NCI-H510A treated with DMSO at 0.1 percent for 48 hours (cell line): ENCODE results near the gene SLC9C2.
"Not testable (repeated sequence)": the region's sequence is repeated elsewhere in the genome, so short reads cannot be mapped to it uniquely, and the experiment has no call there.

Experiments
- DNase-seq: peaks from one replicate; lab custom pipeline; 2025; lab: John Stamatoyannopoulos, UW

SLC9C2 gene

GRCh38 chr1:173481195-173481772 lies 121.6 kb downstream of the SLC9C2 start:
- DNase-seq: no peak

GRCh38 chr1:173479649-173480048 lies 123.2 kb downstream of the SLC9C2 start:
- DNase-seq: no peak

- DNase-seq: peak; percentile 49
These were observed 124.7 kb downstream of the SLC9C2 start for GRCh38 chr1:173478094-173478674.

- DNase-seq: peak; percentile 91
These were observed 125.4 kb downstream of the SLC9C2 start, which contains the start of gene PRDX6 for GRCh38 chr1:173477286-173478093. TSS of gene PRDX6 (plus strand) at chr1:173477335. CDS start at chr1:173477398, 63 bp downstream.

GRCh38 chr1:173476665-173477285 lies 126.1 kb downstream of the SLC9C2 start:
- DNase-seq: peak; percentile 91

GRCh38 chr1:173476197-173476664 lies 126.6 kb downstream of the SLC9C2 start:
- no peak for DNase-seq

- DNase-seq: no peak
These were observed 127.2 kb downstream of the SLC9C2 start for GRCh38 chr1:173475564-173476196.

GRCh38 chr1:173474780-173475421 lies 128.0 kb downstream of the SLC9C2 start:
- not testable (repeated sequence) for DNase-seq

GRCh38 chr1:173474097-173474779 lies 128.6 kb downstream of the SLC9C2 start:
- DNase-seq: no peak

- DNase-seq: no peak
These were observed 129.3 kb downstream of the SLC9C2 start for GRCh38 chr1:173473599-173474011.

GRCh38 chr1:173470608-173471007 lies 132.3 kb downstream of the SLC9C2 start:
- no peak for DNase-seq

GRCh38 chr1:173469656-173470055 lies 133.2 kb downstream of the SLC9C2 start:
- no peak for DNase-seq

GRCh38 chr1:173467426-173467825 lies 135.4 kb downstream of the SLC9C2 start:
- DNase-seq: no peak

GRCh38 chr1:173464185-173464584 lies 138.7 kb downstream of the SLC9C2 start:
- not testable (repeated sequence) for DNase-seq

- not testable (repeated sequence) for DNase-seq
These were observed 140.2 kb downstream of the SLC9C2 start for GRCh38 chr1:173462666-173463065.

GRCh38 chr1:173459885-173460284 lies 143.0 kb downstream of the SLC9C2 start:
- no peak for DNase-seq

GRCh38 chr1:173454966-173455524 lies 147.8 kb downstream of the SLC9C2 start:
- no peak for DNase-seq

GRCh38 chr1:173453982-173454381 lies 148.9 kb downstream of the SLC9C2 start:
- no peak for DNase-seq

- no peak for DNase-seq
These were observed 150.9 kb downstream of the SLC9C2 start for GRCh38 chr1:173451981-173452380.
